ENCODE results near the gene IL17RC.
"Not testable (repeated sequence)": the region's sequence is repeated elsewhere in the genome, so short reads cannot be mapped to it uniquely, and the experiment has no call there.

The IL17RC gene

DNA sequence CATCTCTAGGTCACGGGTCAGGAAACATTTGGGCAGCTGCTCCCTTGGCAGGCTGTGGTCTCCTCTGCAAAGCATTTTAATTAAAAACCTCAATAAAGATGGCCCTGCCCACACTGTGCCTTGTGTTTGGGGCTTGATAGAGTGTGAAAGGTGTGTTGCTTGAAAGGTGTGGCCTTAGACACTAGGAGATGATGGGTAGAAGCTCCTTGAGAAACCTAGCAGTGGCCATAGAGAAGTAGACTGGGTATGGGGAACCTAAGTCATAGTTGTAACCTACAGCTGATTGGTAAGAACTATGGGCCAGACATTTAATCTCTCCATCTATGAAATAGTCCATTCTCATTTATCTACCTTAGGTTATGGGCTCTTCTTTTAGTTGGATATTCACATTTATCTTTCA lies 23.2 kb upstream of the IL17RC start:
- DNase-seq = no peak

DNA sequence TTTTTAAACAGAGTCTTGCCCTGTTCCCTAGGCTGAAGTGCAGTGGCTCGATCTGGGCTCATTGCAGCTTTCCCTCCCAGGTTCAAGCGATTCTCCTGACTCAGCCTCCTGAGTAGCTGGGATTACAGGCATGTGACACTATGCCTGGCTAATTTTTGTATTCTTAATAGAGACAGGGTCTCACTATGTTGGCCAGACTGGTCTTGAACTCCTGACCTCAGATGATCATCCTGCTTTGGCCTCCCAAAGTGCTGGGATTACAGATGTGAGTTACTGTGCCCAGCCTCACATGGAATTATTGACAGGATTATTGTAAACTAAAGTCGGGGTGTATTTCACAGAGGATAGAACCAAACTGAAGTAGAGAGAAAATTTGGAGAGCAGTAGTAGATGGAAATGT lies 21.2 kb upstream of the IL17RC start:
- not testable (repeated sequence) for DNase-seq

DNA sequence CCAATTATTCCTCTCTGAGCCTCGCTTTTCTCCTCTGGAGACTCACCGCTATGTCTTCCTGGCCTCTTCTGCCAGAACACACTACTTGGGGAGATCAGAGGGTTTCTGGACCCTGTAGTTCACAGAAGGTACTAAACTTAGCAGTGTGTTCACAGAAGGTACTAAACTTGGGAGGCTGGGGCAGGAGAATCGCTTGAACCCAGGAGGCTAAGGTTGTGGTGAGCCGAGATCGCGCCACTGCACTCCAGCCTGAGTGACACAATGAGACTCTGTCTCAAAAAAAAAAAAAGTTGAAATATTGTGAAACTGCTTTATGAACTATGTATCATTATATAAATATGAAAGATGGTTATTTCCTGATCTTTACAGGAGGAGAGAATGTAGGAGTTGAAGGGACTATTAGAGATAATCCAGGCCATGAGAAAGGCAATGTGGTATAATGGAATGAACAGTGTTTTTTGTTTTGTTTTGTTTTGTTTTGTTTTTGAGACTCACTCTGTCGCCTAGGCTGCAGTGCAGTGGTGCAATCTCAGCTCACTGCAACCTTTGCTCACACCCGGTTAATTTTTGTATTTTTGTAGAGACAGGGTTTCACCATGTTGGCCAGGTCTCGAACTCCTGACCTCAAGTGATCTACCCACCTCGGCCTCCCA lies 20.0 kb upstream of the IL17RC start:
- not testable (repeated sequence) for DNase-seq

DNA sequence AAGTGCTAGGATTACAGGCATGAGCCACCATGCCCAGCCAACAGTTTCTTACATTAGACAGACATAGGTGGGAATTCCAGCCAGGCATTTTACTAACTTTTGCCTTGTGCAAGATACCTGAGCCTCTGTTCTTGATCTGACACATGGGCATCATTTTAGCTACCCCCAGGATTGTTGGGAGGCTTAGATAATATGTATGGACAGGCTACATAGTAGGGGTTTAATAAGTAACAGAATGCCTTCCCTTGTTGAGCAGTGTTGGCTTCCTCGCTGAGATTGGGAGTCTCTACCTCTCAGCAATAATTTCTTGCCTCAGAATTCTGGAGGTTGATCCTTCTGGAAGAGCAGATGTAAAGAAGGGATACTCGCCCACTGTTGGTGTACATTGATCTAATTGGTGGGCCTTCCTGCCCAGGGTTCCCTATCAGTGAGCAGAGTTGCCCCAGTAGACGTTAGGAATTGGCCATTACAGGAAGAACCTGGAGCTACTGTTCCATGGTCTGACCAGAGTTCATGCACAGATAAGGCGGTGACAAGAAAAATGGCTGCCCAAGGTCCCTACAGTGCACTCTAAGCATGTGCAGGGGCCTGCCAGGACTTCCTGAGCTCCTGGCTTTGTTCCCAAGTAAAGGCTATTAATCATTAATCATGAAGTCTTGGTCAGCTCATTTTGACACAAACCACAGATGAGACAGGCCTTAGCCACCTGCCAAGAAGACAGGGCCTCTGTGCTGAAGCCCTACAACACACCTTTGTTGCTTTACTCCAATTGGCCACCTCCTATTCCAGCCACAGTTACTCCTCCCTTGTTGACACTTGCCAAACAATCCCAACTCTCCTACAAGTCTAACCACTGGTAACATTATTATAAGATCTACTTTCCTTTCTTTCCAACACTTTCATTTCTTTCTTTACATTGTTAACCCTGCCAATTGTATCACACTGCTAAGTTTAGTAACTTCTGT lies 19.2 kb upstream of the IL17RC start:
- no peak for DNase-seq

- DNase-seq = no peak
Measured at GRCh38 chr3:9898467-9899241, 18.2 kb upstream of the IL17RC start.

GRCh38 chr3:9899289-9899791 lies 17.6 kb upstream of the IL17RC start:
- DNase-seq = no peak

- not testable (repeated sequence) for DNase-seq
Measured at GRCh38 chr3:9900965-9901415, 15.9 kb upstream of the IL17RC start.

DNA sequence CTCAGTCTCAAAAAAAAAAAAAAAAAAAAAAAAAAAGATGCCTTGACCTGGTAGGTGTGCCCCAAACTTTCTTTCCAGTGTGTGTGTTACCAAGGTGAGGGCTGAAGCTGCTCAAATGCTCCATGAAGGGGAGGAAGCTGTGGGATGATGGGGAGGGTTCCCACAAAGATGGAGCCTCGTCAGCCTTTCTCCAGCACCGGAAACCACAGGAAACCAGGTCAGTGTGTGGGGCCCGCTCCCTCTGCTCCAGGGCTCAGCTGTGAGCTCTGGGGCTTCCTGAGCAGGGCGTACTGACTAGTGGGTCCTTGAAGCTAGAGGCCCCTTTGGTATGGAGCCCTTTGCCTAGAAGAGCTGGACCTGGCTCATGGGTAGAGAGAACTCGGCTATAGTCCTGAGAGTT lies 14.9 kb upstream of the IL17RC start:
- DNase-seq = peak in 2 of 5 experiments; percentile 36 to 64

GRCh38 chr3:9902372-9903237 lies 14.3 kb upstream of the IL17RC start, which contains the start of gene IL17RE:
Gene IL17RE (plus strand): TSS chr3:9902848. CDS start chr3:9902933, 85 bp downstream.
- peak in 1 of 5 experiments; percentile 15 for DNase-seq

- no peak for DNase-seq
Measured at GRCh38 chr3:9903238-9903624, 13.7 kb upstream of the IL17RC start.

DNA sequence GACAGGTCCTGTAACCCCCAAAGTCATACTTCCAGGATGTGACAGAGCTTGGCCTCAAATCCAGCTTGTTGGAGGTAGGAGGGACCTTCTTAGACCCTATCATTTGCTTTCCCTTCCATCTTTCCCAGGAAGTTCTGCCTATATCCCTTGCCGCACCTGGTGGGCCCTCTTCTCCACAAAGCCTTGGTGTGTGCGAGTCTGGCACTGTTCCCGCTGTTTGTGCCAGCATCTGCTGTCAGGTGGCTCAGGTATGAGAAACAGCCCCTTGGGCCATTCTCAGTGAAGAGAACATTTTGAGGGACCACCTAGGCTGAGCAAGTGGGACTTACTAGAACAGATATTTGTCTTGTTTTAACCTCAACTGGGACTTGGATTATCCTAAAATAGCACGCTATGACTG lies 13.0 kb upstream of the IL17RC start:
- DNase-seq = no peak

- DNase-seq = no peak
Measured at GRCh38 chr3:9906480-9906879, 10.4 kb upstream of the IL17RC start.

DNA sequence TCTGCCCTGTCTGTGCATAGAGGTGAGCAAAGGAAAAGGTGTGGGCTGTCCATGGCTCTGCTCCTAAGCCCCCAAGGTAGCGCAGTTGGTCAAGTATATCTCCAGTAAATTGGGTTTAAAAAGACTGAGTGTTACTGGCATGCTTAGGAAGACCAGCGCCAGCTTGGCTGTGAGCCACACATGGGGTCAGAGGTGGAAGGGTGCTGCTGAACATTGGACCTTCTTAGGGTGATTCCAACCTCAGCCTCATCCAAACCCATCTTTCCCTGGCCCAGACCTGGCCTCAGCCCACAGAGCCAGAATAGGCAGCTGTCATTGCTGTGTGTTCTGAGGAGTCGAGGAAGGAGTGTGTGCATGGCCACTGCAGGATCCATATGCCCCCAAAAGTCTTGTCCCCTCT lies 8.6 kb upstream of the IL17RC start:
- no peak for DNase-seq

GRCh38 chr3:9909221-9910013 lies 7.5 kb upstream of the IL17RC start:
- DNase-seq = peak in 1 of 5 experiments; percentile 26

- no peak for DNase-seq
Measured at GRCh38 chr3:9911863-9912262, 5.0 kb upstream of the IL17RC start.

GRCh38 chr3:9912294-9912935 lies 4.5 kb upstream of the IL17RC start:
- peak in 1 of 5 experiments; percentile 85 for DNase-seq

DNA sequence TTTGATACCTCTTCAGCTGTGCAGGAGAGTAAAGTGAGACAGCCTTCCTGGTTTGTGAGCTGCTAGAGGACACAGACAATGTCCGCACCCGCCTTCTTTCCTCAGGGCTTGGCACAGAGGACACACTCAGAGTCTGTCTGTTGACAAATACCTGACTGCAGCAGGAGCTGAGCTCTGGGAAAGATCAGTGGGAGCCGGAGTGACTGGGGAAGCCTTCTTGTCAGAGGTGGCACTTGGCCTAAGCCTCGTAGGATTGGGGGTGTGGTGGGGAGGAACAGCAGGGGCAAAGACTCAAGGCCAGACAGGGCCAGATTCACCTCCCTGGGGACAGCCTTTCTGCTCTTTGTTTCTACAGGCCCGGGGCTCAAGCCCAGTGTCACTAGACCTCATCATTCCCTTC lies 3.3 kb upstream of the IL17RC start:
- DNase-seq = no peak

DNA sequence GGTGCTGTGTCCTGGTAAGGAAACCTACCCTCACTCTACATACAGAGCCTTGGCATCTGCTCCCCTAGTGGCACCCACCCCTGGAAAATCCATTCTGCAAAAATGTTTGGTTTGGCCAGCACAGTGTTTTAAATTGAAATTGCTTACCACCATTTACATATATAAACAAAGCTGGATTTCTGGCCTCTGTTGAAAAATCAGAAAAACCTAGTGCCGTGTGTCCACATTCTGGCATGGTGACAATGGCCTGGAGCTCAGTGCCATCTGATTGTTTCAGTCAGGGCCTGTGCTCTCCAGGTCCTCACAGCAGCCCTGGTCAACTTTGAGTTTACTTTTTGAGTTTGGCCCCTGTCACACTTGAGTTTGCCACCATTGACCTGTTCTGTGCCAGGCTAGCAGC lies 2.9 kb upstream of the IL17RC start:
- no peak for DNase-seq

DNA sequence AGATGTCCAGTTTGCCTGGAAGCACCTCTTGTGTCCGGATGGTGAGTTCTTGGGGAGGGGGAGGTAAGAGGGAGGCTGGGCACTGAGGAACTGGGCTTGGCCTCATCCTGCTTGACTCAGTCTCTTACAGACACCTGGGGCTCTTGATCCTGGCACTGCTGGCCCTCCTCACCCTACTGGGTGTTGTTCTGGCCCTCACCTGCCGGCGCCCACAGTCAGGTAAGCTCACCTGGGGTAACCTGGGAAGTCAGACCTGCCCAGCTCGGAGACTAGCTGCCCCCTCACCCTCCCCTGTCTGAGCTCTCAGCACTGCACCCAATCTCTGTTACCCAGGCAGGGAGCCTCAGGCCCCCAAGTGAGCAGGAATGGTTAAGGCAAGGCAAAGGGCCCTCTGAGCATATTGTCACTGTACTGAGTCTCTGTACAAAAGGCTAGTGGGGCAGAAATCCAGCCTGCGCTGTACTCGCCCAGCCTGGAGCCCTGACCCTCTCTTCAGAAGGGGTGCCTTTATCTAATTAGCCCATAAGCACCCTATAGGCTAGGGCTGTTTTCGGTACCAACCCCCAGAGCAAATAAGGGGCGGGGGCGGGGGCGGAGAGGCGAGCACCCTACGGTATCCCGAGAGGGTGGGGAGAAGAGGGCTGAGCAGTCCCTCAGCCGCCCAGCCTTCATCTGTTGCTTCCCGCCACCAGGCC lies 2.2 kb upstream of the IL17RC start:
- DNase-seq = no peak
